Glomerular visceral epithelial cell (primary cell): ENCODE data around the gene HP1BP3.

Experiments used
- DNase-seq: peaks from one replicate; pipeline ENCODE4 v3.0.0-alpha.2; 2016; ENCODE audit errors: extremely low spot score

The HP1BP3 gene

GRCh38 chr1:20693623-20694022 is 93.5 kb downstream of the HP1BP3 start:
- DNase-seq: no peak
